Fibroblast of skin of left quadriceps (primary cell): ENCODE results near the gene SHC3.

Experiments
- DNase-seq, 2 experiments: peaks; one replicate each; pipeline ENCODE4 v3.0.0-alpha.2; 2013; ENCODE audit warnings: low read depth in 2 of 2

SHC3 gene

GRCh38 chr9:89154651-89155336 lies 23.8 kb downstream of the SHC3 start:
- peak; percentile 78 to 79 for DNase-seq

- no peak for DNase-seq
Measured at GRCh38 chr9:89154218-89154617, 24.4 kb downstream of the SHC3 start.

DNA sequence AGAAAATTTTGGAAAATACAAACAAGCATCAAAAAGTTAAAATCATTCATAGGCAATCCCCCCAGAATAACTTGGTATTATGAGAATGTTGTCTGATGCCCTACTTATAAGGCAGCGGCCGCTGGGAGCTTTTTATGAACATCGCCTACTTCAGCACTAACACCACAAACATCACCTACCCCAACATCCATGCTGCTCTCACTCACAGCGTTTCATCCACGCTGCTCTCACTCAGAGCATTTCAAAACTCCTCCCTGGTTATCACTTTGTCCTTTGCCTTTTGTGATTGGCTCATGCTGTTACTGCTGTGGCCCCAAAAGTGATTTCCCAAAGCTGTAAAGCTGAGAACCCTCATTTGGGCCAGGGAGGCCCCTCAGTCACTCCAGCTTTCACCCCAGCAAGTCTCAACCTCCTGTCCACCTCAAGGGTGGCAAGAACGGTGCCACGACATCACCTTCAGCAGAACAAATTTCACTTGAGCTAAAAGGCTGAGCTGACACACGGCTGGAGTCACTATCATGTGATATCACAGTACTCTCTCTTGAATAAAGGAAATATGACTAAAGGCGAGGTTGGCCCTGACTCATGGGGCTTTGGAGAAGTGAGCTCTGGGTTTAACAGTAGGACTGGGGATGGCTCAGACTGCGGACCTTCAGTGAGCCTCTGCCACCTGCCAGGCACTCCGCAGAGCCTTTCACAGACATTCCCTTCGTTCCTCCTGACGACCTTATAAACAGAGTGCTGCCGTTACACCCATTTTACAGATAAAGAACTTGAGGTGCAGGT lies 25.2 kb downstream of the SHC3 start:
- DNase-seq, result peak; percentile 26 to 32

DNA sequence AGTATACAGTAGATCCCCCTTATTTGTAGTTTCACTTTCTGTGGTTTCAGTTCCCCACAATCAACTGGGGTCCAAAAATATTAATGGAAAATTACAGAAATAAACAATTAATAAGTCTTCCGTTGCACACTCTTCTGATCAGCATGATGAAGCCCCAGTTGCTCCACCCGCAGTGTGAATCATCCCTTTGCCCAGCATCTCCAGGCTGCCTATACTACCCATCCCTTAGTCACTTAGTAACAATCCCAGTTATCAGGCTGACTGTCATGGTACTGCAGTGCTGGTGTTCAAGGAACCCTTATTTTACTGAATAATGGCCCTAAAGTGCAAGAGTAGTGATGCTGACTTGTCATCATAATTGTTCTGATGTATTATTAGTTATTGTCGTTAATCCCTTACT lies 28.9 kb downstream of the SHC3 start:
- no peak for DNase-seq

GRCh38 chr9:89145097-89145496 lies 33.5 kb downstream of the SHC3 start:
- no peak for DNase-seq

- no peak for DNase-seq
Measured at GRCh38 chr9:89144238-89144637, 34.4 kb downstream of the SHC3 start.

DNA sequence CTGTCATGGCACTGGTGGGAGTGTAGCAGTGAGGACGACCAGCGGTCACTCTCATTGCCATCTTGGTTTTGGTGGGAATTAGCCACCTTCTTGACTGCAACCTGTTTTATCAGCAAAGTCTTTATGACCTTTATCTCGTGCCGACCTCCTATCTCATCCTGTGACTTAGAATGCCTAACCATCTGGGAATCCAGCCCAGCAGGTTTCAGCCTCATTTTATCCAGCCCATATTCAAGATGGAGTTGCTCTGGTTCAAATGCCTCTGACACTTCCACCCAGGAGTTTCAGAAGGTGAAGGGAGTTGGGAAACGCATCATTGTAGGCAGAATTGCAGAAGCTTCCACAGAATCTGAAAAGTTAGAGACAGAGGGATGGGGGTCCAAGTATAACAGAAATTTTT lies 35.4 kb downstream of the SHC3 start:
- no peak for DNase-seq

DNA sequence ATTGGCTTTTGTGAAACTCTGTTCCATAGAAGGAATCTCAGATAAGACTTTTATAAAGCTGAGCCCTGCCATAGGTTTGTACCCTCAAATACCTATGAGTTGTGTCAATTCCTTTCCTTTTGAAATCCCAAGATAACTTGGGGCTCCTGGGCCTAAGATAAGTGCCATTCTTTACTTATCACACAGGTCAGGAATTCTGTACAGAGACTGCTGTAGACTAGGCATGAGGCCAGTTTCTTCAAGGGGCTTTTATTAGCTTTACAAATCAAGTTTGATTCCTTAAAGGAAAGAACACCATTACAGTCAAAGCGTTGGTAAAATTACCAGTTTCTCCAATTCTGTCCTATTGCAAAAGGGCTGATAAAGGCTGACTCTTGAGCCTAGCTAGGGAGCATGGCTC lies 39.2 kb downstream of the SHC3 start:
- no peak for DNase-seq

DNA sequence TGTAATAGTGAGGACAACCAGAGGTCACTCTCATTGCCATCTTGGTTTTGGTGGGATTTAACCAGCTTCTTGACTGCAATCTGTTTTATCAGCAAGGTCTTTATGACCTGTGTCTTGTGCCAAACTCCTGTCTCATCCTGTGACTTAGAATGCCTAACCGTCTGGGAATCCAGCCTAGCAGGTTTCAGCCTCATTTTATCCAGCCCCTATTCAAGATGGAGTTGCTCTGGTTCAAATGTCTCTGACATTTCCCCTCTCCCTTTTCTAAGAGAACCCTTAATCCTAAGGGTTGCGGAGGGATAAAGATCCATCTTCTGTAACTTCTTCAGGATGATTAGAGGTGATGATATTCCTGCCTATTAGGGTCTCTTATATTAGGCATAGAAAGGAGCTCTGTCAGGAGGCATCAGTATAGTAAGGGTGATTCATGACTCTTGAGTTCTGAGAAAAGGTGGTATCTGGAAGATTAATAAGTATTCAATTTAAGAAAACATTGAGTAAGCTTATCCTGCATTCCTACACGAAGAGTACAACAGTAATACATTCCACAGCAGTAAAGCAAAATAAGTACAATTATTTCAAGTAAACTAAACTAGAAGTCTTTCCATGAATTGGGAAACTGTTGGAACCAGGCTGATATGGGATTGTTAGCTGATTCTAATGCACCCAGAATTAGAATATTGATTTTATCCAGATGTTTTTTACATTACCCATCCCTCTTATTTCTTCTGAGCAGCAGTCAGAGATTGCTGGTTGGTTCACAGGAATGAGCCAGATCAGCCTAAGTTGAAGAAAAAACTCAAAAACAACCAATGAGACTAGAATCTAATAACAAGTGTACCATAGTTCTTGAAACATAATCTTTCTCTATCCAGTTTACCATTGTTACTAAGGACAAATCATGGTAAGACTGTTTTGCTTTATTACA lies 39.9 kb downstream of the SHC3 start:
- DNase-seq, result peak; percentile 74 to 77

DNA sequence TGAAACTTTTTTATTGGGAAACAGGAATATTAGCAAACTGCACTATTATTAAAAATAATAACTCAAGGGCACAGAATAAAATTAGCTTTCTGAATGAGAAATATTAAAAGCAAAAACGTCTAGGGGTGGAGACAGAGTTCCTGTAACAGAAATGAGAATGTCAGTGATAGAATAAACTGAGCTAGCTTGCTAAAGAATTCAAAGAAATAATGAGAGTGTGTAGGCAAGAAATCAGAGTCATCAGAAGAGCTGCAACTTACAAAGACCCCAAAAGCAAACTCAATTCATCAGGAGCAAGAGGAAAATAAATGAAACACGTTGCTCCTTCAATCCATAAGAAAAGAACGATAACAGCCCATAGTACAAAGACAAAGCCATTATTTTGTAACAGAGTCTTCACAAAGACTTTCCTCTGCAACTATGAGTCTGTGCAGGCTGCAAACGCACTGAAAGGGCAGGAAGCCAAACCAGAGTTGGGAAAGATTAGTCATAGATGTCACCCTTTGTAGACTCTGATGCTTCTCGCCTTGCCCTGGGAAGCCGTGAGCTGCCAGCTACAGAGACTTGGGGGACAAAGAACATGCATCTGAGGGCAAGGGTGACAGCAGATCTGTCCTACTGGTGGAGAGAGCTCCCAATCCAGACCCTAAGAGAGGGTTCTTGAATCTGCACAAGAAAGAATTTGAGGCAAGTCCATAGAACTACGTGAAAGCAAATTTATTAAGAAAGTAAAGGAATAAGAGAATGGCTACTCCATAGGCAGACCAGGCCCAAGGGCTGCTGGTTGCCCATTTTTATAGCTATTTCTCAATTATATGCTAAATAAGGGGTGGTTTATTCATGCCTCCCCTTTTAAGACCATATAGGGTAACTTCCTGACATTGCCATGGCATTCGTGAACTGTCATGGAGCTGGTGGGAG lies 40.8 kb downstream of the SHC3 start:
- DNase-seq, result peak; percentile 91

DNA sequence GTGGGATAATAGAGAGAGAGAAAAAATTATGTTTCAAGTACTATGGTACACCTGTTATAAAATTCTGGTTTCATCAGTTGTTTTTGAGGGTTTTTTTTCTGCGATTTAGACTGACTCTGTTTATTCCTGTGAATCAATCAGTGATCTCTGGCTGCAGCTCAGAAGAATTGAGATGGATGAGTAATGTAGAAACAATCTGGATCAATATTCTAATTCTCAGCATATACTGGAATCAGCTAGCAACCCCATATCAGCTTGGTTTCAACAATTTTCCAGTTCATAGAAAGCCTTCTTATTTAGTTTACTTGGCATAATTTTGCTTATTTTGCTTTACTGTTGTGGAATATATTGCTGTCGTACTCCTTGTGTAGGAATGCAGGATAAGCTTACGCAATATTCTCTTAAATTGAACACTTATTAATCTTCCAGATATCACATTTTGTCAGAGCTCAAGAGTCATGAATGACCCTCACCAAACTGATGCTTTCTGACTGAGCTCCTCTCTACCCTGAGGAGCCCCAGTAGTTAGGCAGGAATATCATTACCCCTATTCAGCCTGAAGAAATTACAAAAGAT lies 42.9 kb downstream of the SHC3 start:
- no peak for DNase-seq

DNA sequence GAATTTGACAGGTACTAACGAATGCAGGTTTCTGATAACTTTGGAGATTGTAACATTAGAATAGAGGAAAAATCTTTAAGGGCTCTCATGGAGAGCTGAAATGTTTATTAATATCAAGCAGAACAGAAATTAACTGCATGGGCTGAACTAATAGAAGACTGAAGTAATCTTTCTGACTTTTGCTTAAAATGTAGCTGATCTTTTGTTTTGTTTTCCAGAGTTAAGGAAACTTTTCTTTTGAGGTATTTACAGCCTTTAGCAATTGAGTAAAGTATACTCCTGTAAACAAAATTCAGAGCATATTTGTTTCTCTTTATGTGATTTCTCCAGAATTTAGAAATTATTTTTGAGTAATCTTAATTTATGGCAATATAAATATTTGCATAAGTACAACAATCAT lies 43.9 kb downstream of the SHC3 start:
- no peak for DNase-seq

DNA sequence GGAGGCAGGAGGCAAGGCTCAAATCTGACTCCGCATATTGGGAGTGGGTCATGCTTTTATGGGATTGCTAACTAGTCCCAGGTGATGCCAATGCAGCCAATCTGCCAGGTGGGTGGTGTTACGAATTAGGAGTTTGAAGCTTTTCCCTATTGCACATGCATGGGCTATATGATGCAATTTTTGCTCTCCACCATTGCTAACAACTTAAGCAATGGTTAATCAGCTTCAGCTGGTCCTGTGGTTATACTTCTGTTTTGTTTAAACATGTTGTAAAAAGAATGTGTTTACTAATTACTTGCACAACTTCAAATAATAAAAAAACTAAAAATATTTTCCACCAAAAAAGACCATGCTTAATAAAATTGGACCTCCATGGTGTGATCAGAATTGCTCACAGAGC lies 55.7 kb downstream of the SHC3 start:
- DNase-seq, result peak; percentile 82 to 83

GRCh38 chr9:89120704-89121103 lies 57.9 kb downstream of the SHC3 start:
- no peak for DNase-seq

DNA sequence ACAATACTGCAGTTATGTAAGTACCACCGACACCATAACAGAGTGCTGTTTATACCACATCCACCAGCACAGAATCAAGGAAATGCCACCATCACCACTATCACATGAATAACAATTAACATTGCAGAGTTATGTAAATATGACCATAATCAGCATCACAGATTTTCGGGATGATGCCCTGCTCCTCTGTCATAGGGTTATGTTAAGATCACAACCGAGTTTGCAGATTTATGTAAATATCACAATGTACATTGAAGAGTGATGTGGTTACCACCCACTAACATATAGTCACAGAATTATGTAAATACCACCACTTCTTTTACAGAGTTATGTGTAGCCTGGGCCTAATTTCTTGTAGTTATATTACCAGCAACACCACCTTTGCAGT lies 61.8 kb downstream of the SHC3 start:
- DNase-seq, result no peak

- DNase-seq, result peak; percentile 38 to 46
Measured at GRCh38 chr9:89116064-89116804, 62.4 kb downstream of the SHC3 start.

DNA sequence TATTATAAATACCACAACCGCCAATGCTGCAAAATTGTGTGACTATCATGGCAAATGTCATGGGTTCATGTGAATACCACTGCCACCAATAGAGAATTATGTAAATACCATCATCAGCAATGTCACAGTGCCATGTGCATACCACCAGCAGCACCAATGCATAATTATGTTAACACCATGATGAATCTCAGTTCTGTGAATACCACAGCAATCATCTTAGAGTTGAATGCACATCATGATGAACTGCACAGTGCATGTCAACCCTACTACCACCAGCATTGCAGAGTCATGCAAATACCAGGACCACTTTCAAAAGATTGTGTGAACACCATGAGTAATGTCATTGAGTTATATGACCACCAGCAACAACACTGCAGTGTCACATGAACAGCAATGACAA lies 63.2 kb downstream of the SHC3 start:
- no peak for DNase-seq

GRCh38 chr9:89114741-89115140 lies 63.9 kb downstream of the SHC3 start:
- DNase-seq, result no peak

DNA sequence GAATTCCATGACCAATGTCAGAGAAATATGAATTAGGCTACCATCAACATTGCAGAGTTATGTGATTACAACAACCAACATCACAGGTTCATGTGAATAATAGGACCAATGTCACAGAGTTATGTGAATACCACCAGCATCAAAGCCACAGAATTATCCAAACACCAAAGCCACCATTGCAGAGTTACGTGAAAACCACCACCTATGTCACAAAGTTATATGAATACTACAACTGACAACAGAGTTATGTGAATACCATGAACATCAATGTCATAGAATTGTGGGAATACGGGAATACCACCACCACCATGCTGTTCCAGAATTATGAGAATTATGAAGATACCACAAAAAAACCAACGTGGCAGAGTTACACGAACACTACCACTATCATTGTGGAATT lies 64.8 kb downstream of the SHC3 start:
- no peak for DNase-seq

GRCh38 chr9:89112243-89112642 lies 66.4 kb downstream of the SHC3 start:
- no peak for DNase-seq
